Right ventricle myocardium inferior (tissue), 1 donor: ENCODE results near the gene SLC1A7. TPM values are rescaled to one million over a fixed set of nuclear protein-coding genes. Genes with fewer than 3 reads are reported as not detected.
A peak's percentile ranks its signal among the peaks of the same experiment; 100 is the strongest.

Experiments
- ATAC-seq: fragments of 200-7000 bp; cut with Tn5 transposase; one replicate; pipeline ENCODE4 v1.9.1; 2020; ENCODE audit warnings: mild to moderate bottlenecking, moderate library complexity
- DNase-seq: peaks from one replicate; pipeline ENCODE4 v3.0.0; 2021; ENCODE audit errors: missing footprints
- intact Hi-C: fragments of 100-400 bp; cut with DNase I; formaldehyde crosslinking; loops from one replicate; pipeline ENCODE4 v1.11.0; 2022
- total RNA-seq: library from RNA; stranded (reverse); fragmentation: NEBNext Ultra II Directional; extraction: Animal tissue kit (Norgen Biotek cat#: 25700); gene quantifications from one replicate; pipeline ENCODE4 v1.2.1, GENCODE V29; 2021
- donor health status: DM: no; HTN: yes; CAD: no; lungs with severe emphysema.

Gene SLC1A7
- total RNA-seq, 1 donor from 2014 or later: not detected

DNA sequence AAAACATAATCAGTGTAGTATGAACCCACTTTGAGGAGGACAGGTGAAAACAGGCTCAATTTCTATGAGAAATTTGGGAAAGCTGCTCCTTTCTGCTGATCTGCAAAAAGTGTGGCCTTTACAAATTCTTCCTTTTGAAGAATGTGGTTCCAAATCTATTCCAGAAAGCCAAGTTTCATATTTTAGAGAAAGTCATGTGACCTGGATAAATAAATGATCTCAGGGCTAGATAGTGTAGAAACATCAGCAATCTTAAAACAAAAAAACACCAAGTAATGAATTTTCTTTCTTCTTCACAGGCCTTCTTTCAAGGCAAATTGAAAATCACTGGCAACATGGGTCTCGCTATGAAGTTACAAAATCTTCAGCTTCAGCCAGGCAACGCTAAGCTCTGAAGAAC lies 92.1 kb downstream of the SLC1A7 start:
- ATAC-seq: no peak
- intact Hi-C loops: no loop called here
- DNase-seq: no peak

DNA sequence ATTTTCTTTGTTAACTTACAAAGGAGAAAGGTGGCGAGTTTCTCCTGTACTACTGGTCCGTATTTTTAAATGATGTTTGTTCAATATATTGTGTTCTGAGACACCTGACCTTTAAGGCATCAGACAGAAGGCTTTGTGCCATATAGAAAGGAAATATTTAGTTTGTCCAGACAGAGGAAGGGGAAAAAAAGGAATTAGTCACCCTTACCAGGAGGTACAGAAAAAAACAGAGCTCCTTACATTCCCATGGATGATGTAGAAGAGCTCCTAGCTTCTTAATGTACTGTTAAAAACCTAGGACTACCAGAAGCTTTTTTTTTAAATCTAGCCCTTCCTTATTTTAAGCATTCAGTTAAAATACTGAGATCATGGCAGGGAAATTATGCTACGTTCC lies 92.9 kb downstream of the SLC1A7 start:
- DNase-seq (no peak), ATAC-seq (no peak)
- intact Hi-C loops: no loop called here

DNA sequence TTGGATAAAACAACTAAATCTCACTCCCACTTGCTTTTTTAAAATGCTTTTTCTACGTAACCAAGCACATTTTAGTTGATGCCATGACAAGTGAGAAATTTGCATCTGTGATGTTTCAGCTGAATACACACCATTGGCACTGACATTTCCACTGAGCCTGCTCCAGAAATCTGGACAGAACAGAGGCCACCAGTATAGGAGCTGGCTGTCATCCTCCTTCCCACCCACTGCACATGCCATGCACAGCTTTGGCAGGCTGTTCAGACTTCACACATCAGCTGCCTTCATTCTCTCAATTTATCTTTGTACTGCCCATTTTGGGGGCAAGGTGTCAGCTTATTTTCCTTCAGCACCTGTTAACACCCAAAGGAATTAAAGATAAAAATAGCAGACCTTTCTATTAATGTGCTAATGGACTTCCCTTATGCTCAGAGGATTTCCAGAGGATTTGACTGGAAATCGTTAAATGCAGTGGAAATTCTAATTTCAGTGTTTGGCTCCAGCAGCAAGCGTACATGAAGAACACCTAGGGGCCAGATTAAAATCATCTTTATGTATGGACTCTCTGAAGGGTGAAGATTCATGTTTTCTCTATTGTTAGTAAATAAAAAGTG lies 93.4 kb downstream of the SLC1A7 start:
- ATAC-seq: peak; percentile 89
- intact Hi-C loops: no loop called here
- no peak for DNase-seq

DNA sequence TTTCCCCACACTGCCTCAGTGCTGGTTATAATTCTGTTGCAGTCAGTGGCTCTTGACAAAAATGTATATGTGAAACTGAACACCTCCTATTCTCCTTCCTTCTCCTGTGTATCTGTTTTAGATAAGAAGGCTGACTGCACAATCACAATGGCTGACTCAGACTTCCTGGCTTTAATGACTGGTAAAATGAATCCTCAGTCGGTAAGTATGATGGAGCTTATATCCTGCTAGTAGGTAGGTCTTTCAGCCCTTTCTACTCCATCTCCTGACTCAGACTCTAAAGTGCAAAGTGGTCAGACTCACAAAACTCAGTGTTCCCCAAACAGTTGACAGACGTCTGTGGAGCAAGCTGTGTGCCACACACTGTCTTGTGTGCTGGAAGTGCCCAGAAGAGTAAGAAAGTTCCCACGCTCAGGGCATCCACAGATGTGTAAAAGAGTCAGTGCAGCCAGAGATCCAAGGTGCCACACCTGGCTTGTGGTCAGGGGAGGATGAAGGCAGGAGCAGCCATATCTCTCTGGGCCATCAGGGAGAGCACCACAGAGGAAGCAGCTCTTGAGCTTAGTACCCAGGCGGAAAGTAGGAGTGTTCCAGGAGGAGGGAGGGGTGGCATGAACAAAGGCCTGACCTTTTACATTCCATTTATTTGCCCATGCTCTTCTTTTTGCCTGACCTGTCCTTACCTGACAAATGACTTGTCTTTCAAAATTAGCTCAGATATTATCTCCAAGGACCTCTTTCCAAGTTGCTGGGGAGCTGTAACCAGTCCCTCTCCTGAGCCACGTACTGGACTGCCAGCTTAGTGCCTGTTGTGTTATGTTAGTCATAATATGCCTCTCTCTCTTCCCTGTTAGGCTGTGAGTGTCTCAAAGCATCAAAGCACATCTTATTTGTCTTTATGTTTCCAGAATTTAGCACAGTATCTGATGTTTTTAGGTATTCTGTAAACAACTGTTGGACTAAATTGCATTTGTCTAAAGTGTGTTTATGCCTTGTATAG lies 94.4 kb downstream of the SLC1A7 start:
- ATAC-seq (no peak), DNase-seq (no peak)
- intact Hi-C loops: no loop called here

DNA sequence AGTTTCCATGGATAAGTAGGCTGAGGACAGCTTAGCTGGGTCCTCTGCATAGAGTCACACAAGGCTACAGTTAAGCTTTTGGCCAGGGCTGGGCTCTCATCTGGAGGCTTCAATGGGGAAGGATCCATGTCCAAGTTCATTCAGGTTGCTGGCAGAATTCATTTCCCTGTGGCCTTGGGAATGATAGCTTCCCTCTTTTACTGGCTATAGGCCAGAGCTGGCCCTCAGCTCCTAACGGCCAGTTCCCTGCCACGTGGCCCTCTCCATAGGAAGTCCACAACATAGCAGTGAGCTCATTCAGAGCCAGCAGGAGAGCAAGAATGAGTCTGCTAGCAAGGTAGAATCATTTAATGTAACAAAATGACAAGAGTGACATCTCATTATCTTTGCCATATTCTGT lies 95.5 kb downstream of the SLC1A7 start:
- ATAC-seq: peak; percentile 86
- intact Hi-C loops: no loop called here

DNA sequence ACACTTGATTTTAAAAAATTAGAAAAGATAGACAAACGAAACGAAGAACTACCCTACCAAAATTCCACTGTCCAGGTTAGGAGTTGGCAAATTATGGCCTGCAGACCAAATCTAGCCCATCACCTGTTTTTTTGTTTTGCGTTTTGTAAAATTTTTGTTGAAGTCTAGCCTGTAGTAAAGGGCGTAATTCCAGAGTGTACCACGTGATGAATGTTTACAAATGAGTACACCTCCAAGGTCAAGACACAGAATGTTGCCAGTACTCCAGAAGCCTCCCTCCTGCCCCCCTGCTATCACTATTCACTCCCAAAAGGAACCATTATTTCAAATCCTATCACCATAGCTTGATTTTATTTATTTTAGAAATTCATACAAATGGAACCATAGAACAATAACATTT lies 97.5 kb downstream of the SLC1A7 start:
- intact Hi-C loops: no loop called here
- ATAC-seq (no peak), DNase-seq (no peak)

More for the DNA sequence above, 95.5 kb downstream of the SLC1A7 start:
- DNase-seq: no peak

DNA sequence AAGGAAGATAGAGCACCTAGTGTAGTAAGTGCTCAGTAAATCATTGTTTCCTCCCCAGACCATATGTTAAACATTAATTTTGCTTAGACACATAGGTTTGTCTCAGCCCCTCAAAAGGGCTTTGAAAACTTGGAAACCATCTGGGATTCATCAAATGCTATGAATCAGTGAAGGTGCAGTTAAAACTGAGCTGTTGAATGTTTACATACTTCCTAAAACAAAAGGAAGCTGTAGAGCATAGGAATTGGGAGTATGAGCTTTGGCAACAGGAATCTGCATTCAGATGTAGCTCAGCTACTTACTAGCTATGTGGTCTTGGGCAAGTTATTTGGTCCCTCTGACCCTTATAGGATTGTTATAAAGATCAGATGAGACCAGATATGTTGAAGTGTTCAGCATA lies 99.2 kb downstream of the SLC1A7 start:
- ATAC-seq: no peak
- intact Hi-C loops: no loop called here

DNA sequence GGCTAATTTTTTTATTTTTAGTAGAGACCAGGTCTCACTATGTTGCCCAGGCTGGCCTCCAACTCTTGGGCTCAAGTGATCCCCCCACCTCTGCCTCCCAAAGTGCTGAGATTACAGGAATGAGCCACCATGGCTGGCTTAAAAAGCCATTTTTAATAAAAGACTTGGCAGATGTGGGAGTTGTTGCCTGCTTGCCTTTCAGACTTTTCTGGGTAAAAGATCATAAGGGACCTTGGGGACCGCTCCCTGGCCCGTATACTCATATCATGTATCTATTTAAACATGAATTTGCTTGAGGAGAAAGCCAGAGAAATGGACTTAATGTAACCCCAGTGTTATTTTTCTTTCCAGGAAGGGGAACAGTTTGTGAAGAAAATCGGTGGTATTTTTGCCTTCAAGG lies 103.9 kb downstream of the SLC1A7 start:
- DNase-seq: no peak
- intact Hi-C loops: no loop called here

More for the DNA sequence above, 99.2 kb downstream of the SLC1A7 start:
- DNase-seq: no peak

More for the DNA sequence above, 103.9 kb downstream of the SLC1A7 start:
- ATAC-seq: peak; percentile 42

Other genes starting within 250 kb of the SLC1A7 start
- gene ECHDC2, start 220.9 kb downstream of the SLC1A7 start, total RNA-seq: 136 TPM
- 132 TPM for gene SCP2, start 215.4 kb downstream of the SLC1A7 start, total RNA-seq
- 35.3 TPM for gene PODN, start 80.4 kb downstream of the SLC1A7 start, total RNA-seq
- 37.7 TPM for gene CPT2, start 54.2 kb upstream of the SLC1A7 start, total RNA-seq
- 60.7 TPM for gene CZIB, start 78.0 kb upstream of the SLC1A7 start, total RNA-seq
- 24.0 TPM for gene MAGOH, start 95.9 kb upstream of the SLC1A7 start, total RNA-seq
- 1.2 TPM for gene LRP8, start 185.4 kb upstream of the SLC1A7 start, total RNA-seq